SK-N-MC (cell line): ENCODE measurements around the gene SNRPA1.

Source experiments
- EZH2 ChIP-seq: fragments of 200-600 bp; sonication (generic); IDR thresholded peaks from one replicate; pipeline ENCODE4 v1.6.1; 2017; ENCODE audit warnings: antibody characterized with exemption
- FOXP2 ChIP-seq: optimal IDR thresholded peaks from 2 replicates; pipeline ENCODE3; 2011; ENCODE audit warnings: mild to moderate bottlenecking, moderate library complexity; ENCODE audit not compliant: insufficient read depth; ENCODE audit errors: extremely low read length, control extremely low read depth
- POLR2AphosphoS5 ChIP-seq: IDR thresholded peaks from 2 replicates; pipeline ENCODE4 v1.6.1; 2012; ENCODE audit warnings: mild to moderate bottlenecking, low read depth, low read length, borderline replicate concordance

- TF ChIP-seq POLR2AphosphoS5, result no peak
- TF ChIP-seq EZH2, result no peak
- no peak for TF ChIP-seq FOXP2
Observed at GRCh38 chr15:101326026-101326315, 30.9 kb upstream of the SNRPA1 start.
